Measurements from ENCODE around the gene HADH.

Gene HADH

GRCh38 chr4:108042927-108043326 lies 53.2 kb downstream of the HADH start:
- H3K4me3 ChIP-seq (ENCODE audit: low read length) = no peak overlapping the region
- no peak for TF ChIP-seq CTCF (conservative IDR thresholded peaks at IDR 0.05; ENCODE audit: low read length)
- DNase-seq (ENCODE audit: low read depth) = no peak

GRCh38 chr4:108043526-108043925 lies 53.8 kb downstream of the HADH start:
- H3K4me3 ChIP-seq (ENCODE audit: low read length) = no peak overlapping the region
- TF ChIP-seq CTCF (conservative IDR thresholded peaks at IDR 0.05; ENCODE audit: low read length) = no peak
- peak; percentile 39 for DNase-seq (ENCODE audit: low read depth)

GRCh38 chr4:108044951-108045686 lies 55.4 kb downstream of the HADH start:
- DNase-seq (ENCODE audit: low read depth) = no peak
- H3K4me3 ChIP-seq (ENCODE audit: low read length) = no peak overlapping the region
- no peak for TF ChIP-seq CTCF (conservative IDR thresholded peaks at IDR 0.05; ENCODE audit: low read length)

GRCh38 chr4:108045687-108046024 lies 56.0 kb downstream of the HADH start:
- TF ChIP-seq CTCF (conservative IDR thresholded peaks at IDR 0.05; ENCODE audit: low read length) = no peak
- H3K4me3 ChIP-seq (ENCODE audit: low read length) = no peak overlapping the region
- DNase-seq (ENCODE audit: low read depth) = peak; percentile 26

- DNase-seq (ENCODE audit: low read depth) = no peak
- no peak for TF ChIP-seq CTCF (conservative IDR thresholded peaks at IDR 0.05; ENCODE audit: low read length)
- no peak overlapping the region for H3K4me3 ChIP-seq (ENCODE audit: low read length)
Observed at GRCh38 chr4:108047199-108047598, 57.5 kb downstream of the HADH start.

GRCh38 chr4:108048157-108048556 lies 58.5 kb downstream of the HADH start:
- H3K4me3 ChIP-seq (ENCODE audit: low read length) = no peak overlapping the region
- TF ChIP-seq CTCF (conservative IDR thresholded peaks at IDR 0.05; ENCODE audit: low read length) = no peak
- DNase-seq (ENCODE audit: low read depth) = no peak

GRCh38 chr4:108048997-108049396 lies 59.3 kb downstream of the HADH start:
- H3K4me3 ChIP-seq (ENCODE audit: low read length) = no peak overlapping the region
- no peak for TF ChIP-seq CTCF (conservative IDR thresholded peaks at IDR 0.05; ENCODE audit: low read length)
- no peak for DNase-seq (ENCODE audit: low read depth)

Data from AG10803 (cell line).